HL-60 (cell line): ENCODE measurements around the gene BAZ1A.

Source experiments
- POLR2AphosphoS5 ChIP-seq: IDR thresholded peaks from 2 replicates; pipeline ENCODE4 v1.6.1; 2012; ENCODE audit warnings: low read depth
- TF ChIP-seq, protein P1 (sequence below): IDR thresholded peaks from one replicate; pipeline ENCODE4 v1.5.1; 2011; ENCODE audit warnings: low read length, control low read depth, inconsistent platforms; ENCODE audit not compliant: insufficient read depth
- TF ChIP-seq, protein P2 (sequence below): IDR thresholded peaks from 2 replicates; pipeline ENCODE4 v1.6.1; 2012; ENCODE audit warnings: low read depth; ENCODE audit not compliant: insufficient replicate concordance

- TF ChIP-seq, protein P1, sequence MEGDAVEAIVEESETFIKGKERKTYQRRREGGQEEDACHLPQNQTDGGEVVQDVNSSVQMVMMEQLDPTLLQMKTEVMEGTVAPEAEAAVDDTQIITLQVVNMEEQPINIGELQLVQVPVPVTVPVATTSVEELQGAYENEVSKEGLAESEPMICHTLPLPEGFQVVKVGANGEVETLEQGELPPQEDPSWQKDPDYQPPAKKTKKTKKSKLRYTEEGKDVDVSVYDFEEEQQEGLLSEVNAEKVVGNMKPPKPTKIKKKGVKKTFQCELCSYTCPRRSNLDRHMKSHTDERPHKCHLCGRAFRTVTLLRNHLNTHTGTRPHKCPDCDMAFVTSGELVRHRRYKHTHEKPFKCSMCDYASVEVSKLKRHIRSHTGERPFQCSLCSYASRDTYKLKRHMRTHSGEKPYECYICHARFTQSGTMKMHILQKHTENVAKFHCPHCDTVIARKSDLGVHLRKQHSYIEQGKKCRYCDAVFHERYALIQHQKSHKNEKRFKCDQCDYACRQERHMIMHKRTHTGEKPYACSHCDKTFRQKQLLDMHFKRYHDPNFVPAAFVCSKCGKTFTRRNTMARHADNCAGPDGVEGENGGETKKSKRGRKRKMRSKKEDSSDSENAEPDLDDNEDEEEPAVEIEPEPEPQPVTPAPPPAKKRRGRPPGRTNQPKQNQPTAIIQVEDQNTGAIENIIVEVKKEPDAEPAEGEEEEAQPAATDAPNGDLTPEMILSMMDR = no peak
- TF ChIP-seq POLR2AphosphoS5 = no peak
- TF ChIP-seq, protein P2, sequence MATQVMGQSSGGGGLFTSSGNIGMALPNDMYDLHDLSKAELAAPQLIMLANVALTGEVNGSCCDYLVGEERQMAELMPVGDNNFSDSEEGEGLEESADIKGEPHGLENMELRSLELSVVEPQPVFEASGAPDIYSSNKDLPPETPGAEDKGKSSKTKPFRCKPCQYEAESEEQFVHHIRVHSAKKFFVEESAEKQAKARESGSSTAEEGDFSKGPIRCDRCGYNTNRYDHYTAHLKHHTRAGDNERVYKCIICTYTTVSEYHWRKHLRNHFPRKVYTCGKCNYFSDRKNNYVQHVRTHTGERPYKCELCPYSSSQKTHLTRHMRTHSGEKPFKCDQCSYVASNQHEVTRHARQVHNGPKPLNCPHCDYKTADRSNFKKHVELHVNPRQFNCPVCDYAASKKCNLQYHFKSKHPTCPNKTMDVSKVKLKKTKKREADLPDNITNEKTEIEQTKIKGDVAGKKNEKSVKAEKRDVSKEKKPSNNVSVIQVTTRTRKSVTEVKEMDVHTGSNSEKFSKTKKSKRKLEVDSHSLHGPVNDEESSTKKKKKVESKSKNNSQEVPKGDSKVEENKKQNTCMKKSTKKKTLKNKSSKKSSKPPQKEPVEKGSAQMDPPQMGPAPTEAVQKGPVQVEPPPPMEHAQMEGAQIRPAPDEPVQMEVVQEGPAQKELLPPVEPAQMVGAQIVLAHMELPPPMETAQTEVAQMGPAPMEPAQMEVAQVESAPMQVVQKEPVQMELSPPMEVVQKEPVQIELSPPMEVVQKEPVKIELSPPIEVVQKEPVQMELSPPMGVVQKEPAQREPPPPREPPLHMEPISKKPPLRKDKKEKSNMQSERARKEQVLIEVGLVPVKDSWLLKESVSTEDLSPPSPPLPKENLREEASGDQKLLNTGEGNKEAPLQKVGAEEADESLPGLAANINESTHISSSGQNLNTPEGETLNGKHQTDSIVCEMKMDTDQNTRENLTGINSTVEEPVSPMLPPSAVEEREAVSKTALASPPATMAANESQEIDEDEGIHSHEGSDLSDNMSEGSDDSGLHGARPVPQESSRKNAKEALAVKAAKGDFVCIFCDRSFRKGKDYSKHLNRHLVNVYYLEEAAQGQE = no peak
Observed at GRCh38 chr14:34853041-34853440, 22.1 kb downstream of the BAZ1A start.
